ENCODE measurements around the gene EPHA10. TPM values are rescaled to one million over a fixed set of nuclear protein-coding genes. Genes with fewer than 3 reads are reported as not detected.

Gene EPHA10
- total RNA-seq, 4 donors from 2014 or later, result 0.19 to 0.49 (median 0.31) TPM; not detected in 1

- Histone ChIP-seq H3K4me1 (peaks cover 0 to 11% (median 5%) of the 10 kb centered on the region in 3 donors), H3K4me3 (no peak overlapping the region), H3K27me3 (no peaks in the 10 kb centered on the region), H3K36me3 (peaks cover 0 to 37% (median 0%) of the 10 kb centered on the region in 3 donors), H3K9me3 (no peaks in the 10 kb centered on the region), H3K27ac (no peak overlapping the region)
- TF ChIP-seq CTCF (IDR thresholded peaks at IDR 0.05), result no peak
- intact Hi-C loops (cut with DNase I), result loop anchor here (10.0 kb wide), 1 partner anchor 108 kb away; the partner anchor contains the start of genes C1orf122 and YRDC
- DNase-seq, result no peak
- 76 to 91% methylated on average over 2 of the region's 2 CpGs for WGBS, 2 donors
Measured at GRCh38 chr1:37697090-37697489, 67.8 kb downstream of the EPHA10 start.

GRCh38 chr1:37692834-37693175 is 72.1 kb downstream of the EPHA10 start:
- Histone ChIP-seq H3K9me3 (no peaks in the 10 kb centered on the region), H3K4me3 (peak overlapping the region; percentile 64 to 97 (median 88)), H3K36me3 (peaks cover 0 to 16% (median 2%) of the 10 kb centered on the region in 3 donors), H3K27ac (peak overlapping the region; percentile 75 to 94 (median 90)), H3K4me1 (peaks cover 22 to 43% (median 28%) of the 10 kb centered on the region in 3 donors), H3K27me3 (no peaks in the 10 kb centered on the region)
- intact Hi-C loops (cut with DNase I), result loop anchor here (10.0 kb wide), 1 partner anchor 112 kb away; the partner anchor contains the start of genes C1orf122 and YRDC
- no peak for TF ChIP-seq CTCF (IDR thresholded peaks at IDR 0.05)
- no peak for TF ChIP-seq POLR2A (IDR thresholded peaks at IDR 0.05)
- no peak for DNase-seq
- 0 to 7% methylated on average over 1 to 9 of the region's 16 CpGs for WGBS, 2 donors

- WGBS, 2 donors, result 0% methylated on average over 4 to 6 of the region's 54 CpGs
- peak; percentile 91 for DNase-seq
- Histone ChIP-seq H3K27ac (peak within 1 kb of the TSS; percentile 84 to 94 (median 90)), H3K4me1 (peaks cover 22 to 43% (median 28%) of the 10 kb centered on the region in 3 donors), H3K36me3 (peaks cover 0 to 16% (median 3%) of the 10 kb centered on the region in 3 donors), H3K27me3 (no peaks in the 10 kb centered on the region), H3K9me3 (no peaks in the 10 kb centered on the region), H3K4me3 (peak within 1 kb of the TSS; percentile 64 to 97 (median 88))
- TF ChIP-seq POLR2A (IDR thresholded peaks at IDR 0.05) (peak in 2 of 4 donors; percentile 14 to 27), CTCF (IDR thresholded peaks at IDR 0.05) (peak; percentile 33 to 87 (median 56))
- intact Hi-C loops (cut with DNase I), result loop anchor here (10.0 kb wide), 1 partner anchor 113 kb away; the partner anchor contains the start of genes C1orf122 and YRDC
Measured at GRCh38 chr1:37692078-37692833, 72.7 kb downstream of the EPHA10 start, which contains the start of gene CDCA8. Gene CDCA8 (plus strand): TSS chr1:37692516. CDS start chr1:37692691, 175 bp downstream.

- no peak for TF ChIP-seq POLR2A (IDR thresholded peaks at IDR 0.05)
- TF ChIP-seq CTCF (IDR thresholded peaks at IDR 0.05), result peak in 1 of 6 experiments; percentile 28
- DNase-seq, result no peak
- H3K4me1 ChIP-seq, result peaks cover 22 to 43% (median 28%) of the 10 kb centered on the region in 3 donors
- no peaks in the 10 kb centered on the region for H3K27me3 ChIP-seq
- peak overlapping the region; percentile 84 to 94 (median 90) for H3K27ac ChIP-seq
- intact Hi-C loops (cut with DNase I), result loop anchor here (10.0 kb wide), 1 partner anchor 113 kb away; the partner anchor contains the start of genes C1orf122 and YRDC
- no peaks in the 10 kb centered on the region for H3K9me3 ChIP-seq
- peak overlapping the region; percentile 64 to 97 (median 88) for H3K4me3 ChIP-seq
- 0% methylated on average over 11 of the region's 45 CpGs; no CpG with 5 or more reads in 1 of the 2 donors for WGBS, 2 donors
- peaks cover 0 to 16% (median 3%) of the 10 kb centered on the region in 3 donors for H3K36me3 ChIP-seq
Measured at GRCh38 chr1:37691497-37692077, 73.3 kb downstream of the EPHA10 start.

Measured in esophagus squamous epithelium (tissue), 5 donors.